Dermis blood vessel endothelial cell (primary cell): ENCODE results near the gene CHPF2. TPM values are rescaled to one million over a fixed set of nuclear protein-coding genes. Genes with fewer than 3 reads are reported as not detected.

ENCODE experiments used
- DNase-seq: peaks from one replicate; pipeline ENCODE4 v3.0.0; 2010
- total RNA-seq: library from RNA; depleted of rRNA; stranded (reverse); fragments of >200 nt; gene quantifications from 2 replicates; pipeline ENCODE4 v1.2.3, GENCODE V29; 2014

Gene CHPF2
- total RNA-seq, 1 donor from 2014 or later: 49.9 TPM

DNA sequence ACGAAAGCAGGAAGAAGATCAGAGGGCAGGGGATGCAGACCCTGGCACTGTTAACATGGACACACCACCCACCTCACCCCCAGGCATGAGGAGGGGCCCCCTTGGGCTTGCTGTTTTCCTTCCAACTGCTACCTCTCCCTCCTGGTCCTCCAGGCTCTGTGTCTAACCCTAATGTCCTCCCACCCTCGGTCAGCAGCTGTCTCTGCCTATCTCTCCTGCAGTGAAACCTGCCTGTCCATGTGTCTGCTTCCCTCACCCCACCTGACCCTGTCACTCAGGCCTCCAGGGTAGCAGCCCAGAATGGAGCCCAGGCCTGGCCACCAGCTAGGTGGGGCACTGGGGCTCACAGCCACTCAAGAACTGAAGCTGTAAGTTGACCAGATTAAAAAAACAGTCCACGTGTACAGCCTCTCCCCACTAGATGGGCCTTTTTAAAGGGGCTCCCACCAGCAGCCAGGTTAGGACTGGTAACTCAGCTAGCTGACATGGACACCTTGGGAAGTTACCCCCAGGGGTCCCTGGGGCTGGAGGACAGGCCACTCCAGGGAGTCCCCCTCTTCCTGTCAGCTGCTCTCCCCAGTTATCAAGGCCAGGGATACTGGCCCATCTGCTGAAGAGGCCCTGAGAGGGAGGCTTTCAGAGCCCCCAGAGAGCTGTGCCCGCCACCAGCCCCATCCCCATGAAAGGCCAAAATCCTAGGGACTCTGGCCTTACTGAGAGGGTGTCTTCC, 14.7 kb downstream of the CHPF2 start:
- DNase-seq: no peak

- DNase-seq: no peak
Observed at GRCh38 chr7:151247611-151248345, 15.5 kb downstream of the CHPF2 start.

DNA sequence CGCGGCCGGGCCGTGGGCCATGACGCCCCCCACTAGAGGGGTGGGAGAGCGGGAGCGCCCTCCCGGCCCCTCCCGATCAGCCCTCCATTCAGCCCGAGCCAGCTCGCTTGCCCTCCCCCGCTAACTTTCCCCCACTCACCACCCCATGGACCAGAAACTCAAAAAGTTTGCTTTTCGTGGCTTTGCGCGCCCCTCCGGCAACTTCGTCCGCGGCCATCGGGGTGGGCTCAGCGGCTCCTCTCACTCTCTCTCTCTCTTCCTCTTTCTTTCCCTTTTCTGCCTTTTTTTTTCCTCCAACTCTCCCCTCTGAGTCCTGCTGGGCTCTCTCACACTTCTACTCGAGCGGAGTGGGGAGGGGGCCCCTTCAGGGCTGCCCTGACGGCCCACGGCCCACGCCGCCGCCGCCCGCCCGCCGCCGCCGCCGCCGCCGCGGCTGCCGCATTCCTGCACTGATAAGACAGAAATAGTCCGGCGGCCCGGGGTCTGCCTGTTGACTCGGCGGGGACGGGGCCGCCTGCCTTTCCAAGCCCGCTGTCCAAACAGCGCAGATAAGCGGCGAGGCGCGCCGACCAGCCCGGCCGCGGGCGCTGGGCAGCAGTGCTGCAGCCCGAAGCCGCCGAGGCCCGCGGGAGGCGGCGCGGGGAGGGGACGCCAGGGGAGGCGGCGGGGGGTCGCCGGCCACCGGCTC, 16.2 kb downstream of the CHPF2 start, which contains the start of gene SMARCD3:
SMARCD3 (minus strand) TSS at position 349 of the 688 bp plus-strand sequence; CDS start at position 217, 132 bp downstream.
- peak; percentile 62 for DNase-seq

DNA sequence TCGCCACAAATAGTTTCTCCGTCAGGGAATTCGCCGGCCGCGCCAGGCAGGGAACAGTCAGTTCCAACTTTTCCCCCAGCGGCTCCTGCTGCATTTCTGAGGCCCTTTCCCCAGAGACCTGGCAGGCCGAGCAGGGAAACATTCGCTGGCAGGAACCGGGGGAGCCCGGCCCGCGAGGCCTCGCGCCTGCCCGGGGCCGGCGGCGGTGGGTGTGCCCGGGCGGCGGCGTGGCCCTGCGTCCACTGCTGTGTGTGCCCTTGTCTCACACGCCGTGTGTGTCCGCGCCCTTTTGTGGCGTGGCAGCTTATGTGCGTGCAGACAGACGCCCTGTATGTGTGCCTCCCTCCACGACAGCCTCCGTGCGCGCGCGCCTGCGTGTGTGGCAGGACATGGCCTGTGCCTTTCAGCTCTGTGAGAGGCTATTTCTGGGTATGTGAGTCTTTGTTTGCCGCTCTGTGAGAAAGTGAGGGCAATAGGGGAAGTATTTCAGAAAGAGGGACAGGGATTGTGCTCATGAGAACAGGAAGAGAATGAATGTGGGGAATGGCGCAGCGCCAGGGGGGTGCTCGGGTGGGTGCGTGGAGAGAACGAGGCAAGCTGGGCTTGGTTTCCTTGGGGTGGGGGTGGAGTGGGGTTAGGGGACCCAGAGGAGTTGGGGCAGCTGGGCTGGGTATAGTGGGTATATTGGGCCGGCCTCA, 16.9 kb downstream of the CHPF2 start:
- peak; percentile 56 for DNase-seq

DNA sequence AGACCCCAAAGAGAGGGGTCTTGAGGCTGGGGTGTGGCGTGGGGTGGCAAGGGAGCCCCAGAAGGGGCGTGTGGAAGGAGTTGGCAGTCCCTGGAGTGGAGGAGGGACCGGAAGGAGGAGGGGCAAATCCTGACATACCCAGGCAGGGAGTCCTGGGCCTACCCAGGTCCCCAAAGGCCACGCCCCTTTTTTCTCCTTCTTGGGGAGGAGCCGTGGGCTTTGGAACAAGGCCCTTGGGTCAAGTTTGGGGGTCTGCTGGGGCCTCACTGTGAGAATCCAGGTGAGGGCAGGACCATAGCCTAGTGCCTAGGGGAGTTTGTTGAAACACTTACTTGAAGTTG, 17.4 kb downstream of the CHPF2 start:
- DNase-seq: no peak

DNA sequence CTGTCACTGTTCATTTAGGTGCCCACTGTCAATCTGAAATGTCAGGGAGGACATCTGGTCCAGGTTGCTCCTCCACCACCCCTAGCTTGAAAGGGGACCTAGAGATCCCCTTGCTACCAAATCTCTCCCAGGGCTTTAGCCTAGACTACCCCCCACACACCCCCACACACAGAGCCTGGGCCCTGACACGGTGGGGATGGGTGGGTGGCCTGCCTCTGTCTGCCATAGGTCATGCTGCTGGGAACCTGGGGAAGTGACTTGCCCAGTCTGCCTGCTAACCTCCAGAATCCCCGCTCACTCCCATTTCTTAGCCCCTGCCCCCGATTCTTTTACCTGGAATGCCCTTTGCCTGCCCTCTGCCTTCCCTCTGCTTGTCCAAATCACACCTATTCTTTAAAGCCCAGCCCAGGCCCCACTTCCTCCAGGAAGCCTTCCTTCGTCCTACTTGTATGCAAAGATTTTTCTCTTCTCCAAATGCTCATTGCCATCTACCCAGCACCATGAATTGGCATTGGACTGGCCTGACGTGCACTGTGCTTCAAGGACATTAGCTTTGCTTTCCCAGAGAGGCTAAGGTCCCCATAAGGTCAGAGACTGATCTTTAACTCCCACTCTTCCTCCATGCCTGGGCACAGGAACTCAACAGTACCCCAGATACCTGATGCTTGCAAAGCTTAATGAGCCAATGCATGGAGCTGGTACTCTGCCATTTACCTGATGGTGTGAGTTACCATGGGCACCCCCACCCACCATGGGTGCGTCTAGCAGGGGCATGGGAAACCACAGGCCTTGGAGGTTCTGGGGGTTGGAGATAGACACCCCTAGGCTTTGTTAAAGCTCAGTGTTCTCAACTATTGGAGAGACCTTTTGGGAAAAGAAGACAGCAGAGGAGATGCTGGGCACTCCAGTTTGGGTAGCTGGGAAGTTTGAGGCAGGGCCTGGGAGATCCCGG, 18.2 kb downstream of the CHPF2 start:
- DNase-seq: no peak

GRCh38 chr7:151251328-151251688, 19.0 kb downstream of the CHPF2 start:
- no peak for DNase-seq

DNA sequence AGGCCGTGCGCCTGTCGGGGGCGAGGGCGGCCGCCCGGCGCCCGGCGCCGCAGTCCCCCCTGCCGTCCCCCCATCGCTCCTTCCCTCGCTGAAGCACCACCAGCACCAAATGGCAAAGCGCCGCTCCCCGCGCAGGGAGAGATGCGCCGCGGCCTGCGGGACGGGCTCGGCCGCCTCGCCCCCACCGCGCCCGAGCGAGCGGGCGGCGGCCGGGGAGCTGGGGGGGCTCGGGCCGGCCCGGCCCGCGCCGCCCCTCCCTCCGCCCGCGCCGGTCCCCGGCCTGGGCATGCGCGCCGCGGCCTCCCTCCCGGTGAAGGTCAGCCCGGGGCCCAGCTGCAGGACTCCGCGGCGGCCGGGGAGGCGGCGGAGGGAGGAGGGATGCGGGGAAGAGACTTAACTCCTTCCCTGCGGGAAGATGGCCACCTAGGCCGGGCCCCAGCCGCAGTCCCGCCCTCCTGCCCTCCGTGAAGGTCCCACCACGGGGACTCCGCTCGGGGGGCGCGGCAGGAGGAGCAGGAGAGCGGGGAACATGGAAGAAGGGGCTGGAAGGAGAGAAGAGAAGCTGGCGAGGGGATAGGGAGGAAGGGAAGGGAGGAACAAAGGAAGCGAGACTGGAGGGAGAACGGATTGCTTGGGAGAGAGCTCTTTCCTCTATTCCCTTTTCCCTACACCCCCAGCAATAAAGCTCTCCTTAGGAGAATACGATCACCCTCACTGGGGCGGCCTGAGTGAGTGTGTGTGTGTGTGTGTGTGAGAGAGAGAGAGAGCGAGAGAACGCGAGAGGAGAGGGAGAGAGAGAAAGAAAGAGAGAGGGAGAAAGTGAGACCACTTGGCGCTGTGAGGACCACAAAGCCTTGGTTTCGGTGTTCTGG, 19.6 kb downstream of the CHPF2 start:
- DNase-seq: peak; percentile 62

DNA sequence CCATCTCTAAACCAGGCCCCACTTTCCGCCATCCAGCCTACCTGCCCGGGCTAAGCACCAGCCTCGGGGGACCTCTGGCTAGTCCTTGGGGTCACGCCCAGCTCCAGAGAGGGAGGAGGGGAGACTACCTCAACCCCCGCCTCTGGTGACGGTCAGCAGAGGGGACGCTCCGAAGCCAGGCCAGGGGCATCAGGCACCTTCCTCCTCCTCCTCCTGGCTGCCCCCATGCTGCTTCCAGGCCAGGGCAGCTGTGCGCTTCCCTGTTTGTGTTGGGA, 20.2 kb downstream of the CHPF2 start:
- DNase-seq: no peak

DNA sequence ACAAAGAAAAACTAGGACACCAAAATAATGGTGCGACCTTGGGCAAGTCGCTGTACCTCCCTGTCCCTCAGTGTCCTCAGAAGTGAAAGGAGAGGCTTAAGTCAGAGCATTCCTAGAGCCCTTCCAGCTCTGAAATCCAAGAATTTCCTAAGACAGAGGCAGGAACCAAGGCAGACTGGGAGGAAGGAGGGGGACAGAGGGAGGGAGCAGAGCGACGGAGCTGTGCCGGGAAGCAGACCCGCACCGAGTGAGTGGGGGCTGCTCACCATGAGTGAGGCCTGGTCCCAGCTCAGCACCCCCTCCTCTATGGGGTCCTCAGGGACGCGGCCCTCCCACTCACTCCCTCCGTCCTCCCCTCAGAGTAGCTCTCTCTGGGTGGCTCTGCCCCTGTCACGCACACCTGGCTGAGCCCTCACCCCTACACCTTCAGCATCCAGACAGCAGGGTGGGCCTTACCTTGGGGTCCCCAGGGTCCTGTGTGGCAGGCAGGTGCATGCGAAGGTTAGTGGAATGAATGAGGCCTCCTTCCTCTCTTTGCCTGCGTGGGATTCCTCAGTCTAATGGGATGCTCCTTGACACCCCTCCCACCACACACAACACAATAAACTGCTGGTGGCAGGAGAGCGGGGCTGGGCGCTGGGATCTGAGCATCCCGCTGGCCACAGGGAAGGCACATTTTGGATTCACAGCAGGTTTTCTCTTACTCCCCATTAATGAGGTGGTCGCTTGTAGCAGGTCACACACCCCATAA, 20.9 kb downstream of the CHPF2 start:
- DNase-seq: no peak

DNA sequence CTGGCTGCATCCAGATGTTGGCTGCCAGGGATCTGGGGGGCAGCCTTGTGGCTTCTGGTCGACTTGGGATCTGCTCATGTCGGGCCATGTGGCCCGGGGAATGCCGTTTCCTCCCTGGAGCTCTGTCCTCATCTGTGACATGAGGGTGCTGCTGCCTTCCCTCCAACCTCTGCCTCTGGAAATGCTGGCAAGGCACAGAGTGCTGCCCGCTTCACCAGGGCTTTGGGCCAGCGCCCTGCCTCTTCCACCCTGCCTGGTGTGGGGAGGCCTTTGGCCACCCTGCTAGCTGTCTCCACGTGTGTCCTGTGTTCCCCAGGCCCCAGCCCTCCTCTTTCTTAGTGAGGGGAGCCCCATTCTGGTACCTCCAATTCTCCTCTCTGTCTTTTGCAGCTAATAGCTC, 22.0 kb downstream of the CHPF2 start:
- DNase-seq: no peak

GRCh38 chr7:151254851-151255250, 22.6 kb downstream of the CHPF2 start:
- DNase-seq: no peak

DNA sequence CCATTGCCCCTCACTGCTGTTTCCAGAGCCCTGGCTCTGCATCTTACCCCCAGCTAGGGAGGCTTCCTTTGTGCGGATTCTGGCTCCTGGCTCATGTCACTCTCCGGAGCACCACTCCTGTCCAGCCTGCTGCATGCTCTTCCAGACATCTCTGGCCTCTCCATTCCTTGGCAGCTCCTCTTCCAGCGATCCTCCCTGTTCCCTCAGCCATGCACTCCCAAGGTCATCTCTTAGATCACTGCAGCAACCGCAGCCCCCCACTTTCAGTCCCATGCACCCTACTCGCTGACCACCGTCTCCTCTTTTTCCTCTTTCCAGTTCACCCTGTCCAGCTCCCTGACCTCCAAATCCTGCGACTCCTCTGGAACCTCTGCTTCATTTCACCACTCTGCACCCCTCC, 23.1 kb downstream of the CHPF2 start:
- DNase-seq: no peak

DNA sequence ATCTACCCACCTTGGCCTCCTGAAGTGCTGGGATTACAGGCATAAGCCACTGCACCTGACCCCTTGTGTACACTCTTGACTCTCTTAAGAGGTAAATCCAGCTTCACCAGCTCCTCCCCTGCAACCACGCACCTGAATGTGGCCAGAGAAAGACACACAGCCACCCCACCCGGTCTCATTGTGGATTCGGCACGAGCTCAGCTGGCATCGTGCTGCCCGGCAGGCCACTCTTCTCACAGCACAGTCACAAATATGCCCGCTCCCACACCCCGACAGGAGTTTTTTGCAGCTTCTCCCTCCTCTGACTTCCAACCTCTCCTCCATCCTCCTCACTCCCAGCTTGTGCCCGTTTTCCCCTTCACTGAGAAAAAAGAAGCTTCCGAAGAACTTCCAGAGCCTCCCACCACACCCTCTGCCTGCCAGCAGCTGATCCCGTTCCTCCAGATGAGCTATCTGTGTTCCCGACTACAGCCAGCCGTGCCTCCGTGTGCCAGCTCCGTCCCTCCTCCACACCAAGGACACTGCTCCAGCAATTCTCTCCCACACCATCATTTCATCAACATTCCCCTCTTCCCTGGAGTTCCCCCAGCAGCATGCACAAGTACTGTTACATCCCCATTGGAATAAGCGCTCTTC, 24.2 kb downstream of the CHPF2 start:
- DNase-seq: no peak

GRCh38 chr7:151257990-151258389, 25.7 kb downstream of the CHPF2 start:
- no peak for DNase-seq

- no peak for DNase-seq
Observed at GRCh38 chr7:151260471-151260870, 28.2 kb downstream of the CHPF2 start.

- no peak for DNase-seq
Observed at GRCh38 chr7:151260883-151261282, 28.6 kb downstream of the CHPF2 start.

DNA sequence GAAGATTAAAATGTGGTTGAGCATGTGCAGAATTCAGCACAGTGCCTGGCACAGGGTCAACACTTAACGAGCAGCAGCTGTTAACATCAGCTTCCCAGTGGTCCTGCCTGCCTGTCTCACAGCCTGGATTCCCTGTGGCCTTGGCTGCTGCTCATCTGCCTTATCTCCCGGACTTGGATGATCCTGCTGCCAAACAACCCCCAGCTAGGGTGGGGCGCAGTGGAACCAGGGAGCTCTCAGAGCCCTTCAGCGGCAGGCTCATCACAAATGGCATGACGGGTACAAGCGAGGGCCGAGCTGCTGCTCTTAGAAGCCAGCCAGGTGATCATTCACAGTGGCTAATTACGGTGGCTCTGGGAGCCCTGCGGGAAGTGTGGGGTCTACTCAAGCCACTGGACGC, 29.2 kb downstream of the CHPF2 start:
- no peak for DNase-seq

- DNase-seq: no peak
Observed at GRCh38 chr7:151264615-151265014, 32.3 kb downstream of the CHPF2 start.

GRCh38 chr7:151265351-151265931, 33.2 kb downstream of the CHPF2 start:
- DNase-seq: no peak
